HCT116 (cell line): ENCODE results near the gene GRM2. TPM values are rescaled to one million over a fixed set of nuclear protein-coding genes. Genes with fewer than 3 reads are reported as not detected.

Experiments used
- ATAC-seq: fragments of 200-7000 bp; cut with Tn5 transposase; 2 replicates; pipeline ENCODE4 v1.9.1; 2020; ENCODE audit warnings: mild to moderate bottlenecking, moderate library complexity
- BruUV-seq: library from RNA; stranded (reverse); fragments of 400-500 nt; replicated peaks from 2 replicates; lab custom pipeline; 2021; lab: Mats Ljungman, UMichigan
- CTCF ChIA-PET: fragments of 300-600 bp; sonication (Branson Sonifier 250); formaldehyde crosslinking; loops from one replicate; lab custom pipeline; 2021; ENCODE audit warnings: antibody characterized with exemption; lab: Charles Lee
- POLR2A ChIA-PET: fragments of 300-600, 350-600 bp; sonication (Branson Sonifier 250); formaldehyde crosslinking; loops from one replicate; lab custom pipeline; 2021; ENCODE audit warnings: antibody characterized with exemption; lab: Charles Lee
- RAD21 ChIA-PET, 2 experiments: fragments of 300-600 bp; sonication (Branson Sonifier 250); formaldehyde crosslinking; loops; one replicate each; lab custom pipeline; 2023; ENCODE audit warnings: low total read pairs in 2 of 2; ENCODE audit not compliant: uncharacterized antibody in 2 of 2, unreplicated experiment in 2 of 2, low non-redundant PET in 1 of 2; lab: Charles Lee
- DNase-seq: peaks from one replicate; pipeline ENCODE4 v3.0.0-alpha.2; 2010; ENCODE audit warnings: low read depth, low spot score
- H2AFZ ChIP-seq: fragments of 200-600 bp; shearing (Covaris generic), sonication (generic); 2 replicates; pipeline ENCODE4 v1.6.1; 2017; ENCODE audit warnings: low read depth, mixed run types, mixed read lengths, antibody characterized with exemption, low read length; ENCODE audit not compliant: poor library complexity, severe bottlenecking
- H3K27ac ChIP-seq: 2 replicates; pipeline ENCODE4 v1.5.1; 2012; ENCODE audit warnings: low read depth, low read length
- H3K27me3 ChIP-seq: fragments of 200-600 bp; sonication (generic); 2 replicates; pipeline ENCODE4 v1.6.1; 2016; ENCODE audit warnings: mixed run types, low read length, mixed read lengths; ENCODE audit not compliant: insufficient read depth
- H3K36me3 ChIP-seq, 2 experiments: fragments of 200-500 bp in 1 of 2; fragments of 200-600 bp in 1 of 2; sonication (Bioruptor generic) in 1 of 2; sonication (generic) in 1 of 2; 2 replicates each; pipeline versions ENCODE4 v1.5.1 to v1.6.1; 2014 to 2016; ENCODE audit warnings: low read length in 2 of 2, inconsistent platforms in 1 of 2, mixed read lengths in 1 of 2, mixed run types in 1 of 2; ENCODE audit not compliant: insufficient read depth in 2 of 2, control insufficient read depth in 1 of 2
- H3K4me1 ChIP-seq, 2 experiments: fragments of 200-600 bp in 1 of 2; sonication (generic) in 1 of 2; 2 replicates each; pipeline versions ENCODE4 v1.5.1 to v1.6.1; 2012 to 2017; ENCODE audit warnings: low read length in 2 of 2, inconsistent platforms in 1 of 2, mild to moderate bottlenecking in 1 of 2, mixed read lengths in 1 of 2, mixed run types in 1 of 2, moderate library complexity in 1 of 2; ENCODE audit not compliant: insufficient read depth in 2 of 2, control insufficient read depth in 1 of 2
- H3K4me2 ChIP-seq: fragments of 200-600 bp; sonication (generic); 2 replicates; pipeline ENCODE4 v1.6.1; 2017; ENCODE audit warnings: mixed run types, low read length, mixed read lengths
- H3K4me3 ChIP-seq, 2 experiments: fragments of 200-600 bp in 1 of 2; sonication (generic) in 1 of 2; replicated peaks in 1 of 2; 2 replicates each; pipeline ENCODE4 v1.5.1; 2011 to 2016; ENCODE audit warnings: low read length in 2 of 2, control low read depth in 1 of 2, low read depth in 1 of 2, mild to moderate bottlenecking in 1 of 2, mixed read lengths in 1 of 2, mixed run types in 1 of 2
- H3K79me2 ChIP-seq: fragments of 200-600 bp; sonication (generic); 2 replicates; pipeline ENCODE4 v1.6.1; 2017; ENCODE audit warnings: mild to moderate bottlenecking, mixed run types, low read length, moderate library complexity, mixed read lengths; ENCODE audit not compliant: insufficient read depth
- H3K9ac ChIP-seq: fragments of 200-600 bp; sonication (generic); 2 replicates; pipeline ENCODE4 v1.6.1; 2016; ENCODE audit warnings: low read length, mixed read lengths
- H3K9me2 ChIP-seq: fragments of 200-600 bp; sonication (generic), shearing (Covaris generic); 2 replicates; pipeline ENCODE4 v1.6.1; 2017; ENCODE audit warnings: mixed run types, mild to moderate bottlenecking, moderate library complexity; ENCODE audit not compliant: insufficient read depth
- H3K9me3 ChIP-seq, 2 experiments: fragments of 200-500 bp in 1 of 2; fragments of 200-600 bp in 1 of 2; sonication (Bioruptor generic) in 1 of 2; sonication (generic) in 1 of 2; 2 replicates each; pipeline ENCODE4 v1.6.1; 2014 to 2017; ENCODE audit warnings: low read length in 2 of 2, mixed read lengths in 2 of 2, inconsistent platforms in 1 of 2, low read depth in 1 of 2, mild to moderate bottlenecking in 1 of 2, mixed run types in 1 of 2, moderate library complexity in 1 of 2; ENCODE audit not compliant: control insufficient read depth in 1 of 2, insufficient read depth in 1 of 2
- H4K20me1 ChIP-seq: fragments of 200-600 bp; sonication (generic), shearing (Covaris generic); 2 replicates; pipeline ENCODE4 v1.6.1; 2017; ENCODE audit warnings: mixed run types, mild to moderate bottlenecking, moderate library complexity; ENCODE audit not compliant: insufficient read depth
- CBX3 ChIP-seq: IDR thresholded peaks from 2 replicates; pipeline ENCODE4 v1.6.1; 2012; ENCODE audit warnings: low read depth
- CEBPB ChIP-seq: IDR thresholded peaks from 2 replicates; pipeline ENCODE4 v1.6.1; 2012; ENCODE audit warnings: low read depth
- EGR1 ChIP-seq: IDR thresholded peaks from 2 replicates; pipeline ENCODE4 v1.6.1; 2012; ENCODE audit warnings: low read depth
- ELF1 ChIP-seq: IDR thresholded peaks from 2 replicates; pipeline ENCODE4 v1.6.1; 2012; ENCODE audit warnings: low read depth, borderline replicate concordance
- EZH2 ChIP-seq: fragments of 200-600 bp; sonication (generic); IDR thresholded peaks from 2 replicates; pipeline ENCODE4 v1.6.1; 2017; ENCODE audit warnings: antibody characterized with exemption, mixed run types
- EZH2phosphoT487 ChIP-seq: fragments of 200-600 bp; IDR thresholded peaks from 2 replicates; pipeline ENCODE4 v1.6.1; 2018; ENCODE audit warnings: antibody characterized with exemption, borderline replicate concordance
- FOSL1 ChIP-seq: IDR thresholded peaks from 2 replicates; pipeline ENCODE4 v1.6.1; 2012; ENCODE audit warnings: low read depth
- JUND ChIP-seq: IDR thresholded peaks from 2 replicates; pipeline ENCODE4 v1.6.1; 2012
- POLR2A ChIP-seq: IDR thresholded peaks from 2 replicates; pipeline ENCODE4 v1.7.0; 2011; ENCODE audit warnings: borderline replicate concordance; ENCODE audit not compliant: insufficient read depth, insufficient read length; ENCODE audit errors: extremely low read depth
- POLR2AphosphoS5 ChIP-seq: IDR thresholded peaks from 2 replicates; pipeline ENCODE4 v1.6.1; 2011; ENCODE audit warnings: mild to moderate bottlenecking, low read depth, low read length, moderate library complexity
- SIN3A ChIP-seq: IDR thresholded peaks from 2 replicates; pipeline ENCODE4 v1.6.1; 2012; ENCODE audit warnings: low read depth
- SP1 ChIP-seq: IDR thresholded peaks from 2 replicates; pipeline ENCODE4 v1.6.1; 2012; ENCODE audit warnings: low read depth
- SRF ChIP-seq: IDR thresholded peaks from 2 replicates; pipeline ENCODE4 v1.6.1; 2012; ENCODE audit warnings: low read depth
- TCF7L2 ChIP-seq: IDR thresholded peaks from 2 replicates; pipeline ENCODE4 v1.7.0; 2011; ENCODE audit warnings: borderline replicate concordance, inconsistent platforms; ENCODE audit not compliant: insufficient read depth, insufficient read length; ENCODE audit errors: extremely low read depth
- YY1 ChIP-seq: IDR thresholded peaks from 2 replicates; pipeline ENCODE4 v1.6.1; 2011; ENCODE audit warnings: low read length, low read depth, moderate library complexity, mild to moderate bottlenecking; ENCODE audit not compliant: insufficient replicate concordance; ENCODE audit errors: extremely low read depth
- ZFX ChIP-seq: fragments of 450-650 bp; IDR thresholded peaks from 2 replicates; pipeline ENCODE4 v1.6.1; 2017
- ZNF274 ChIP-seq: fragments of 200-500 bp; sonication (Bioruptor generic); IDR thresholded peaks from 2 replicates; pipeline ENCODE4 v1.6.1; 2014; ENCODE audit warnings: mild to moderate bottlenecking, low read depth, low read length, inconsistent platforms
- intact Hi-C: fragments of 100-400 bp; cut with micrococcal nuclease; formaldehyde crosslinking; loops from 2 replicates; pipeline ENCODE4 v1.10.0; 2022
- total RNA-seq: library from RNA; stranded (reverse); gene quantifications from one replicate; pipeline ENCODE4 v1.2.1, GENCODE V29; 2021; ENCODE audit not compliant: unreplicated experiment
- TF ChIP-seq, protein P1 (sequence below): IDR thresholded peaks from 2 replicates; pipeline ENCODE4 v1.6.1; 2011; ENCODE audit warnings: mild to moderate bottlenecking, low read length, moderate library complexity; ENCODE audit not compliant: insufficient replicate concordance; ENCODE audit errors: extremely low read depth
- TF ChIP-seq, protein P2 (sequence below): IDR thresholded peaks from 2 replicates; pipeline ENCODE4 v1.6.1; 2012
- TF ChIP-seq, protein P3 (sequence below): IDR thresholded peaks from 2 replicates; pipeline ENCODE4 v1.6.1; 2012; ENCODE audit warnings: low read depth

The GRM2 gene
- total RNA-seq, 1 experiment from 2014 or later: 0.32 TPM

DNA sequence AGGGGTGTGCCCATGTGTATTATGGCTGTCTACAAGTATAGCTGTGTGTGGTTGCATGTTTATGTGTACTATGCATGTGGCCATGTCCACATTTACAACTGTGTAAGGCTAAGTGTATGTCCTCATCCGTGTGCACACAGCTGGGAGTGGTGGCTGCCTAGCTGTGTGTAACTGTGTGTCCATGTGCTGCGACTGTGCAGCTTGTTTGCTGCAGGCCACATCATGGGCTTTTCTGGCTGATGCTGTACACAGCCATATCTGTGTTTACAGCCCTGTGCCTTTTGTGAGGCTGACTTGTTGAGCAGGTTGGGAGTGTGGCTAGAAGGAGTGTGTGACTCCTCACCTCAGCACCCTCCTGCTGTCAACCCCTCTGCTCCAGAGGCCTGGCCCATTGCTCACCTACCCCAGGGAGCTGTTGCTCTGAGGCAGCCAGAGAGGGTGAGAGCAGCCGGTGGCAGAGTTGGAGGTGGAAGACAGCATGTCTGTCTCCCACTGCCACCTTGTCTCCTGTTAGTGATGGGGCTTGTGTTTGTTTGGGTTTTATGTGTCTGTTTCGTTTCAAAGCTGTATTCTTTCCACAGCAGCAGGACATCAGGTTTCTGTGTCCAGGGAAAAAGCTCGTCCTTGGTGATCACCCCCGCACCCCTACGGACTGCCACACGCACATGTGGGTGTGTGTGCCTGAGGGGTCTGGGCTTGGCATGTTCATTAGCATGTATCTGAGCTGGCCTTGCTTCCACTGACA lies 1.4 kb upstream of the GRM2 start:
- CTCF ChIA-PET: no interaction called here
- TF ChIP-seq FOSL1 (no peak), POLR2AphosphoS5 (no peak), ZFX (no peak), SIN3A (no peak), SP1 (no peak), SRF (no peak), YY1 (no peak), TCF7L2 (no peak), EZH2 (no peak), EGR1 (no peak), ELF1 (no peak), JUND (no peak), CBX3 (no peak), CEBPB (no peak), EZH2phosphoT487 (no peak), POLR2A (no peak), ZNF274 (no peak)
- TF ChIP-seq, protein P1, sequence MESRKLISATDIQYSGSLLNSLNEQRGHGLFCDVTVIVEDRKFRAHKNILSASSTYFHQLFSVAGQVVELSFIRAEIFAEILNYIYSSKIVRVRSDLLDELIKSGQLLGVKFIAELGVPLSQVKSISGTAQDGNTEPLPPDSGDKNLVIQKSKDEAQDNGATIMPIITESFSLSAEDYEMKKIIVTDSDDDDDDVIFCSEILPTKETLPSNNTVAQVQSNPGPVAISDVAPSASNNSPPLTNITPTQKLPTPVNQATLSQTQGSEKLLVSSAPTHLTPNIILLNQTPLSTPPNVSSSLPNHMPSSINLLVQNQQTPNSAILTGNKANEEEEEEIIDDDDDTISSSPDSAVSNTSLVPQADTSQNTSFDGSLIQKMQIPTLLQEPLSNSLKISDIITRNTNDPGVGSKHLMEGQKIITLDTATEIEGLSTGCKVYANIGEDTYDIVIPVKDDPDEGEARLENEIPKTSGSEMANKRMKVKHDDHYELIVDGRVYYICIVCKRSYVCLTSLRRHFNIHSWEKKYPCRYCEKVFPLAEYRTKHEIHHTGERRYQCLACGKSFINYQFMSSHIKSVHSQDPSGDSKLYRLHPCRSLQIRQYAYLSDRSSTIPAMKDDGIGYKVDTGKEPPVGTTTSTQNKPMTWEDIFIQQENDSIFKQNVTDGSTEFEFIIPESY: no peak
- TF ChIP-seq, protein P2, sequence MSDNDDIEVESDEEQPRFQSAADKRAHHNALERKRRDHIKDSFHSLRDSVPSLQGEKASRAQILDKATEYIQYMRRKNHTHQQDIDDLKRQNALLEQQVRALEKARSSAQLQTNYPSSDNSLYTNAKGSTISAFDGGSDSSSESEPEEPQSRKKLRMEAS: no peak
- TF ChIP-seq, protein P3, sequence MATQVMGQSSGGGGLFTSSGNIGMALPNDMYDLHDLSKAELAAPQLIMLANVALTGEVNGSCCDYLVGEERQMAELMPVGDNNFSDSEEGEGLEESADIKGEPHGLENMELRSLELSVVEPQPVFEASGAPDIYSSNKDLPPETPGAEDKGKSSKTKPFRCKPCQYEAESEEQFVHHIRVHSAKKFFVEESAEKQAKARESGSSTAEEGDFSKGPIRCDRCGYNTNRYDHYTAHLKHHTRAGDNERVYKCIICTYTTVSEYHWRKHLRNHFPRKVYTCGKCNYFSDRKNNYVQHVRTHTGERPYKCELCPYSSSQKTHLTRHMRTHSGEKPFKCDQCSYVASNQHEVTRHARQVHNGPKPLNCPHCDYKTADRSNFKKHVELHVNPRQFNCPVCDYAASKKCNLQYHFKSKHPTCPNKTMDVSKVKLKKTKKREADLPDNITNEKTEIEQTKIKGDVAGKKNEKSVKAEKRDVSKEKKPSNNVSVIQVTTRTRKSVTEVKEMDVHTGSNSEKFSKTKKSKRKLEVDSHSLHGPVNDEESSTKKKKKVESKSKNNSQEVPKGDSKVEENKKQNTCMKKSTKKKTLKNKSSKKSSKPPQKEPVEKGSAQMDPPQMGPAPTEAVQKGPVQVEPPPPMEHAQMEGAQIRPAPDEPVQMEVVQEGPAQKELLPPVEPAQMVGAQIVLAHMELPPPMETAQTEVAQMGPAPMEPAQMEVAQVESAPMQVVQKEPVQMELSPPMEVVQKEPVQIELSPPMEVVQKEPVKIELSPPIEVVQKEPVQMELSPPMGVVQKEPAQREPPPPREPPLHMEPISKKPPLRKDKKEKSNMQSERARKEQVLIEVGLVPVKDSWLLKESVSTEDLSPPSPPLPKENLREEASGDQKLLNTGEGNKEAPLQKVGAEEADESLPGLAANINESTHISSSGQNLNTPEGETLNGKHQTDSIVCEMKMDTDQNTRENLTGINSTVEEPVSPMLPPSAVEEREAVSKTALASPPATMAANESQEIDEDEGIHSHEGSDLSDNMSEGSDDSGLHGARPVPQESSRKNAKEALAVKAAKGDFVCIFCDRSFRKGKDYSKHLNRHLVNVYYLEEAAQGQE: no peak
- no peak for DNase-seq

More for the DNA sequence above, 1.4 kb upstream of the GRM2 start:
- Histone ChIP-seq H3K4me2 (no peak overlapping the region), H3K9me2 (no peaks in the 10 kb centered on the region), H3K9ac (no peak overlapping the region), H3K36me3 (peaks cover 0 to 3% of the 10 kb centered on the region in 2 experiments; a peak in 1 of 4 replicates), H3K9me3 (no peaks in the 10 kb centered on the region), H3K79me2 (no peaks in the 10 kb centered on the region), H3K4me3 (no peak overlapping the region), H3K27ac (no peak overlapping the region), H3K27me3 (no peaks in the 10 kb centered on the region), H4K20me1 (no peaks in the 10 kb centered on the region), H3K4me1 (no peaks in the 10 kb centered on the region), H2AFZ (no peak overlapping the region)
- intact Hi-C loops: no loop called here
- RAD21 ChIA-PET: no interaction called here
- POLR2A ChIA-PET: no interaction called here
- BruUV-seq: no TSS peak
- no peak for ATAC-seq
